MM.1S (cell line): Measurements from ENCODE around the gene TMEM127.

Experiments
- CTCF ChIP-seq: fragments of 300-600 bp; sonication (generic); IDR thresholded peaks from 2 replicates; pipeline ENCODE4 v1.5.1; 2016; ENCODE audit warnings: antibody characterized with exemption, low read length, mixed read lengths
- EZH2phosphoT487 ChIP-seq: fragments of 300-600 bp; sonication (generic); IDR thresholded peaks from 2 replicates; pipeline ENCODE4 v1.6.1; 2018; ENCODE audit warnings: antibody characterized with exemption, low read length

- TF ChIP-seq CTCF (no peak), EZH2phosphoT487 (no peak)
Observed at GRCh38 chr2:96207073-96207773, 58.6 kb downstream of the TMEM127 start.
